Epithelial cell of alveolus of lung (primary cell): Measurements from ENCODE around the gene KSR2. TPM values are rescaled to one million over a fixed set of nuclear protein-coding genes. Genes with fewer than 3 reads are reported as not detected.

Source experiments
- total RNA-seq: library from RNA; depleted of rRNA; stranded (reverse); fragments of >200 nt; gene quantifications from 2 replicates; pipeline ENCODE4 v1.2.1, GENCODE V29; 2015

The KSR2 gene
- total RNA-seq, result not detected in 2 replicates

GRCh38 chr12:117968826-117969659 is at the start of gene KSR2:
TSS of gene KSR2 (minus strand) at chr12:117968990. CDS start at chr12:117968255, 735 bp downstream.

GRCh38 chr12:118016424-118017264 is 47.9 kb upstream of the KSR2 start, which contains the start of gene RFC5:
TSS of gene RFC5 (plus strand) at chr12:118016703. CDS start at chr12:118016828, 125 bp downstream.

Other genes with a start within 250 kb of the KSR2 start
- 26.9 and 28.7 TPM in 2 replicates for gene RFC5, start 47.7 kb upstream of the KSR2 start, total RNA-seq
- 44.6 and 89.1 TPM in 2 replicates for gene WSB2, start 92.2 kb upstream of the KSR2 start, total RNA-seq
- 10.1 and 16.6 TPM in 2 replicates for gene VSIG10, start 135.0 kb upstream of the KSR2 start, total RNA-seq
- 192 and 254 TPM in 2 replicates for gene PEBP1, start 167.1 kb upstream of the KSR2 start, total RNA-seq